Liver (tissue), 9 donors: Measurements from ENCODE around the gene MDGA2. TPM values are rescaled to one million over a fixed set of nuclear protein-coding genes. Genes with fewer than 3 reads are reported as not detected.

ENCODE experiments used
- DNase-seq: peaks from one replicate; pipeline ENCODE4 v3.0.0-alpha.2; 2017; ENCODE audit warnings: low spot score
- H3K27ac ChIP-seq, 2 donors: one replicate each; pipeline ENCODE4 v1.7.0; 2013; ENCODE audit warnings: inconsistent platforms in 2 of 2, low read length in 2 of 2, control low read depth in 1 of 2, low read depth in 1 of 2, mild to moderate bottlenecking in 1 of 2
- H3K27me3 ChIP-seq, 4 donors: one replicate each; pipeline versions ENCODE4 v1.6.1 to v1.7.0; 2013; ENCODE audit warnings: low read length in 3 of 4, inconsistent platforms in 1 of 4, mild to moderate bottlenecking in 1 of 4, moderate library complexity in 1 of 4; ENCODE audit not compliant: control insufficient read depth in 4 of 4, insufficient read depth in 4 of 4
- H3K36me3 ChIP-seq, 4 donors: one replicate each; pipeline versions ENCODE4 v1.6.1 to v1.7.0; 2013; ENCODE audit warnings: low read length in 3 of 4, mild to moderate bottlenecking in 3 of 4, low read depth in 1 of 4, moderate library complexity in 1 of 4; ENCODE audit not compliant: control insufficient read depth in 4 of 4, insufficient read depth in 3 of 4
- H3K4me1 ChIP-seq, 4 donors: one replicate each; pipeline versions ENCODE4 v1.6.1 to v1.7.0; 2013; ENCODE audit warnings: low read length in 3 of 4, mild to moderate bottlenecking in 3 of 4, moderate library complexity in 1 of 4; ENCODE audit not compliant: control insufficient read depth in 4 of 4, insufficient read depth in 4 of 4
- H3K4me3 ChIP-seq, 3 donors: one replicate each; pipeline versions ENCODE4 v1.6.1 to v1.7.0; 2013; ENCODE audit warnings: low read length in 3 of 3, control low read depth in 1 of 3, low read depth in 1 of 3, mild to moderate bottlenecking in 1 of 3
- H3K9ac ChIP-seq, 2 donors: one replicate each; pipeline ENCODE4 v1.7.0; 2013; ENCODE audit warnings: low read length in 2 of 2, mild to moderate bottlenecking in 2 of 2, moderate library complexity in 2 of 2, control low read depth in 1 of 2, low read depth in 1 of 2
- H3K9me3 ChIP-seq, 4 donors: one replicate each; pipeline versions ENCODE4 v1.6.1 to v1.7.0; 2013; ENCODE audit warnings: low read length in 3 of 4; ENCODE audit not compliant: control insufficient read depth in 4 of 4
- EGR1 ChIP-seq, 2 donors: IDR thresholded peaks; 2 replicates each; pipeline ENCODE4 v1.6.1; 2016 to 2018; ENCODE audit warnings: antibody characterized with exemption in 2 of 2, low read depth in 2 of 2
- FOXA1 ChIP-seq: IDR thresholded peaks from 2 replicates; pipeline ENCODE4 v1.6.1; 2016; ENCODE audit warnings: antibody characterized with exemption
- FOXA2 ChIP-seq: IDR thresholded peaks from 2 replicates; pipeline ENCODE4 v1.6.1; 2016; ENCODE audit warnings: antibody characterized with exemption
- GABPA ChIP-seq, 2 donors: IDR thresholded peaks in 1 of 2; conservative IDR thresholded peaks in 1 of 2; 2 replicates each; pipeline ENCODE4 v1.6.1; 2016; ENCODE audit warnings: antibody characterized with exemption in 2 of 2, mild to moderate bottlenecking in 1 of 2, moderate library complexity in 1 of 2
- HNF4A ChIP-seq, 2 donors: conservative IDR thresholded peaks; 2 replicates each; pipeline ENCODE4 v1.6.1; 2016; ENCODE audit warnings: antibody characterized with exemption in 2 of 2, mild to moderate bottlenecking in 2 of 2
- HNF4G ChIP-seq: IDR thresholded peaks from 2 replicates; pipeline ENCODE4 v1.6.1; 2016; ENCODE audit warnings: antibody characterized with exemption
- NR2F2 ChIP-seq: IDR thresholded peaks from 2 replicates; pipeline ENCODE4 v1.6.1; 2016; ENCODE audit warnings: antibody characterized with exemption
- RAD21 ChIP-seq, 2 donors: IDR thresholded peaks; 2 replicates each; pipeline ENCODE4 v1.6.1; 2016; ENCODE audit warnings: antibody characterized with exemption in 2 of 2, mild to moderate bottlenecking in 2 of 2
- RXRA ChIP-seq, 2 donors: IDR thresholded peaks; 2 replicates each; pipeline ENCODE4 v1.6.1; 2017 to 2018; ENCODE audit warnings: antibody characterized with exemption in 2 of 2, mild to moderate bottlenecking in 1 of 2
- SP1 ChIP-seq: IDR thresholded peaks from 2 replicates; pipeline ENCODE4 v1.6.1; 2018; ENCODE audit warnings: antibody characterized with exemption, mild to moderate bottlenecking
- TAF1 ChIP-seq: conservative IDR thresholded peaks from 2 replicates; pipeline ENCODE4 v1.6.1; 2016; ENCODE audit warnings: antibody characterized with exemption, mild to moderate bottlenecking
- YY1 ChIP-seq: IDR thresholded peaks from 2 replicates; pipeline ENCODE4 v1.6.1; 2016; ENCODE audit warnings: antibody characterized with exemption, mild to moderate bottlenecking
- WGBS: extraction: QIAGEN DNeasy Blood & Tissue Kit; methylation state at CpG from one replicate; pipeline ENCODE4 v1.1.7; 2013; 5-methylcytosine and 5-hydroxymethylcytosine counted together
- polyA plus RNA-seq, 2 donors: library from polyadenylated mRNA; stranded (reverse) in 1 of 2; unstranded in 1 of 2; fragments of 200-250 nt in 1 of 2; fragments of >200 nt in 1 of 2; fragmentation: Nextera tagmentation in 1 of 2; extraction: Ambion mirVana in 1 of 2; gene quantifications; one replicate each; pipeline versions ENCODE4 v1.2.1 to v1.2.3, GENCODE V29; 2013 to 2015
- total RNA-seq, 2 donors: library from RNA; depleted of rRNA; stranded (reverse); fragments of >200 nt; gene quantifications; one replicate each; pipeline ENCODE4 v1.2.3, GENCODE V29; 2014
- TF ChIP-seq, protein P1 (sequence below): IDR thresholded peaks from 2 replicates; pipeline ENCODE4 v1.6.1; 2016; ENCODE audit warnings: antibody characterized with exemption
- TF ChIP-seq, protein P2 (sequence below): IDR thresholded peaks from 2 replicates; pipeline ENCODE4 v1.6.1; 2016; ENCODE audit warnings: antibody characterized with exemption, mild to moderate bottlenecking
- TF ChIP-seq, protein P3 (sequence below): IDR thresholded peaks from 2 replicates; pipeline ENCODE4 v1.6.1; 2016; ENCODE audit warnings: antibody characterized with exemption
- donor health status: healthy.
- donor health status: healthy.
- donor health status: healthy.
- donor health status: healthy.
- donor health status: healthy.

MDGA2 gene
- total and polyA plus RNA-seq, 4 donors, result 0.05 to 0.33 (median 0.19) TPM

DNA sequence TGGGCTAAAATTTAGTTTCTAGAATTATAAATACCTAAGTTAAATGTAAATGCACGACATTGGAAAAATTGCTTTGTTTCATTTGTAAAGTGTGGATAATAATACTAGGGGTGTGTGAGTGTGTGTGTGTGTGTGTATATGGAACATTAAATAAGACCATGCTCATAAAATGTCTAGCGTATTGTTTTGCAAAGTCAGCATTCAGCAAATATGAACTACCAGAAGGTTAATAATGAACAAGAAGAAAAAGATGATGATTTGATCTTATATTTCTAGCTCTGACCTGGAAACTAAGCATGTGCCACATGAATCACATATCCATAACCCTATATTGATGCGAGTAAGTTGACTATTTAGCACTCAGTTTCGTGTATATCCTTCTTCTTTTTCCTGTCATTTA, 44.9 kb upstream of the MDGA2 start:
- H3K9me3 ChIP-seq, result no peaks in the 10 kb centered on the region
- WGBS, result 80% methylated on average over 4 of the region's 4 CpGs
- no peaks in the 10 kb centered on the region for H3K4me1 ChIP-seq
- TF ChIP-seq RXRA (IDR thresholded peaks at IDR 0.05), result no peak
- TF ChIP-seq NR2F2, result no peak
- TF ChIP-seq, protein P1, sequence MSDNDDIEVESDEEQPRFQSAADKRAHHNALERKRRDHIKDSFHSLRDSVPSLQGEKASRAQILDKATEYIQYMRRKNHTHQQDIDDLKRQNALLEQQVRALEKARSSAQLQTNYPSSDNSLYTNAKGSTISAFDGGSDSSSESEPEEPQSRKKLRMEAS, result no peak
- no peak for TF ChIP-seq GABPA (IDR thresholded peaks at IDR 0.05 in 1 of 2, conservative IDR thresholded peaks at IDR 0.05 in 1 of 2)
- no peak for TF ChIP-seq SP1
- TF ChIP-seq, protein P2, sequence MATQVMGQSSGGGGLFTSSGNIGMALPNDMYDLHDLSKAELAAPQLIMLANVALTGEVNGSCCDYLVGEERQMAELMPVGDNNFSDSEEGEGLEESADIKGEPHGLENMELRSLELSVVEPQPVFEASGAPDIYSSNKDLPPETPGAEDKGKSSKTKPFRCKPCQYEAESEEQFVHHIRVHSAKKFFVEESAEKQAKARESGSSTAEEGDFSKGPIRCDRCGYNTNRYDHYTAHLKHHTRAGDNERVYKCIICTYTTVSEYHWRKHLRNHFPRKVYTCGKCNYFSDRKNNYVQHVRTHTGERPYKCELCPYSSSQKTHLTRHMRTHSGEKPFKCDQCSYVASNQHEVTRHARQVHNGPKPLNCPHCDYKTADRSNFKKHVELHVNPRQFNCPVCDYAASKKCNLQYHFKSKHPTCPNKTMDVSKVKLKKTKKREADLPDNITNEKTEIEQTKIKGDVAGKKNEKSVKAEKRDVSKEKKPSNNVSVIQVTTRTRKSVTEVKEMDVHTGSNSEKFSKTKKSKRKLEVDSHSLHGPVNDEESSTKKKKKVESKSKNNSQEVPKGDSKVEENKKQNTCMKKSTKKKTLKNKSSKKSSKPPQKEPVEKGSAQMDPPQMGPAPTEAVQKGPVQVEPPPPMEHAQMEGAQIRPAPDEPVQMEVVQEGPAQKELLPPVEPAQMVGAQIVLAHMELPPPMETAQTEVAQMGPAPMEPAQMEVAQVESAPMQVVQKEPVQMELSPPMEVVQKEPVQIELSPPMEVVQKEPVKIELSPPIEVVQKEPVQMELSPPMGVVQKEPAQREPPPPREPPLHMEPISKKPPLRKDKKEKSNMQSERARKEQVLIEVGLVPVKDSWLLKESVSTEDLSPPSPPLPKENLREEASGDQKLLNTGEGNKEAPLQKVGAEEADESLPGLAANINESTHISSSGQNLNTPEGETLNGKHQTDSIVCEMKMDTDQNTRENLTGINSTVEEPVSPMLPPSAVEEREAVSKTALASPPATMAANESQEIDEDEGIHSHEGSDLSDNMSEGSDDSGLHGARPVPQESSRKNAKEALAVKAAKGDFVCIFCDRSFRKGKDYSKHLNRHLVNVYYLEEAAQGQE, result no peak
- no peak for TF ChIP-seq EGR1 (IDR thresholded peaks at IDR 0.05; ENCODE audit: low read depth in 2 of 2)
- TF ChIP-seq YY1, result no peak
- TF ChIP-seq HNF4A (conservative IDR thresholded peaks at IDR 0.05), result no peak
- no peak for TF ChIP-seq FOXA1
- no peak for TF ChIP-seq RAD21 (IDR thresholded peaks at IDR 0.05)
- TF ChIP-seq TAF1, result no peak
- no peak for TF ChIP-seq FOXA2
- TF ChIP-seq HNF4G, result no peak
- H3K27ac ChIP-seq, result no peak overlapping the region
- DNase-seq, result no peak
- H3K4me3 ChIP-seq, result no peak overlapping the region
- H3K9ac ChIP-seq, result no peak overlapping the region
- H3K36me3 ChIP-seq, result no peaks in the 10 kb centered on the region
- no peaks in the 10 kb centered on the region for H3K27me3 ChIP-seq

DNA sequence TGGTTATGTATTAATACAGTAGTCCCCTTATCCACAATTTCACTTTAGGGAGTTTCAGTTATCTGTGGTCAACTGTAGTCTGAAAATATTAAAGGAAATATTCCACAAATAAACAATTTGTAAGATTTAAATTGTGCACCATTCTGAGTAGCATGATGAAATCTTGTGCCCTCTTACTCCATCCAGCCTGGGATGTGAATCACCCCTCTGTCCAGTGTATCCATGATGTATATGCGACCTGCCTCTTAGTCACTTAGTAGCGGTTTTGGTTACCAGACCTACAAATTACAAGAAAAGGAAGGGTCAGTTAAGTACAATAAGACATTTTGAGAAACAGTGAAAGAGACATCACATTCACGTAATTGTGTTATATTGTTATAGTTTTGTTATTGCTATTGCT, 39.9 kb upstream of the MDGA2 start:
- no peak for DNase-seq
- Histone ChIP-seq H3K27ac (no peak overlapping the region), H3K27me3 (no peaks in the 10 kb centered on the region), H3K9ac (no peak overlapping the region), H3K36me3 (no peaks in the 10 kb centered on the region), H3K4me3 (no peak overlapping the region), H3K9me3 (no peaks in the 10 kb centered on the region), H3K4me1 (no peaks in the 10 kb centered on the region)
- WGBS, result 87% methylated on average over 3 of the region's 3 CpGs
- no peak for TF ChIP-seq HNF4A (conservative IDR thresholded peaks at IDR 0.05)

DNA sequence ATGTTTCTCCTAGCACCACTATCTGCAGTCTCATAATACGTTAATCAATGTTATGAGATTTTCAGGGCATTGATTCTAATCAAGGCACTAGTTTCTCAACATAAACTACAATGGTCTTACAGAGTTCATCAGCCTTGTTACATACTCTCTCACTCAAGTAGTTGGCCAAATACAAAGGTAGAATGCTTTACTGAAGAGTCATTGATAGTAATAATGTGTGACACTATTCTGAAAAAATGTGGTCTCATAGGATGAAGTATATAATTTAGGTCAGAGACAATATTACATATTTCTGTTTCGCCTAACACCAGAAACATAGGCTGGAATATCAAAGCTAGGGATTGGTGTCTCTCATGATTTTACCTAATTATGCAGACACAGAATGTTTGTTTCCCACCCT, 35.2 kb upstream of the MDGA2 start:
- H3K4me1 ChIP-seq, result no peaks in the 10 kb centered on the region
- DNase-seq, result no peak
- H3K9ac ChIP-seq, result no peak overlapping the region
- WGBS, result 80% methylated on average over 2 of the region's 2 CpGs
- no peaks in the 10 kb centered on the region for H3K27me3 ChIP-seq
- TF ChIP-seq, protein P3, sequence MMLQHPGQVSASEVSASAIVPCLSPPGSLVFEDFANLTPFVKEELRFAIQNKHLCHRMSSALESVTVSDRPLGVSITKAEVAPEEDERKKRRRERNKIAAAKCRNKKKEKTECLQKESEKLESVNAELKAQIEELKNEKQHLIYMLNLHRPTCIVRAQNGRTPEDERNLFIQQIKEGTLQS, result no peak
- TF ChIP-seq GABPA (IDR thresholded peaks at IDR 0.05 in 1 of 2, conservative IDR thresholded peaks at IDR 0.05 in 1 of 2), result no peak
- no peak overlapping the region for H3K27ac ChIP-seq
- no peaks in the 10 kb centered on the region for H3K36me3 ChIP-seq
- no peak overlapping the region for H3K4me3 ChIP-seq
- no peaks in the 10 kb centered on the region for H3K9me3 ChIP-seq
